HS-5 (cell line): ENCODE measurements around the gene FZD8.
A peak's percentile ranks its signal among the peaks of the same experiment; 100 is the strongest.
"Not testable (repeated sequence)": the region's sequence is repeated elsewhere in the genome, so short reads cannot be mapped to it uniquely, and the experiment has no call there.

Experiments
- DNase-seq: peaks from one replicate; pipeline ENCODE4 v3.0.0-alpha.2; 2012; ENCODE audit warnings: low read depth

FZD8 gene

GRCh38 chr10:35642035-35642792 lies at the start of gene FZD8:
TSS of gene FZD8 (minus strand) at chr10:35642296. CDS start at chr10:35641429, 867 bp downstream.
- peak; percentile 49 for DNase-seq

- no peak for DNase-seq
Observed at GRCh38 chr10:35691522-35692236, 49.6 kb upstream of the FZD8 start.

- no peak for DNase-seq
Observed at GRCh38 chr10:35690534-35690933, 48.4 kb upstream of the FZD8 start.

GRCh38 chr10:35685858-35686257 lies 43.8 kb upstream of the FZD8 start:
- DNase-seq = not testable (repeated sequence)

GRCh38 chr10:35685402-35685801 lies 43.3 kb upstream of the FZD8 start:
- no peak for DNase-seq

- DNase-seq = no peak
Observed at GRCh38 chr10:35684586-35684985, 42.5 kb upstream of the FZD8 start.

GRCh38 chr10:35675846-35676245 lies 33.8 kb upstream of the FZD8 start:
- no peak for DNase-seq

- DNase-seq = no peak
Observed at GRCh38 chr10:35674843-35675242, 32.7 kb upstream of the FZD8 start.

- no peak for DNase-seq
Observed at GRCh38 chr10:35668865-35669650, 27.0 kb upstream of the FZD8 start.

- no peak for DNase-seq
Observed at GRCh38 chr10:35667971-35668370, 25.9 kb upstream of the FZD8 start.

GRCh38 chr10:35667270-35667889 lies 25.3 kb upstream of the FZD8 start:
- DNase-seq = no peak

- no peak for DNase-seq
Observed at GRCh38 chr10:35661236-35661635, 19.1 kb upstream of the FZD8 start.

GRCh38 chr10:35659456-35659855 lies 17.4 kb upstream of the FZD8 start:
- no peak for DNase-seq

- no peak for DNase-seq
Observed at GRCh38 chr10:35657621-35658020, 15.5 kb upstream of the FZD8 start.

- DNase-seq = no peak
Observed at GRCh38 chr10:35652824-35653223, 10.7 kb upstream of the FZD8 start.

GRCh38 chr10:35650894-35651293 lies 8.8 kb upstream of the FZD8 start:
- no peak for DNase-seq

- no peak for DNase-seq
Observed at GRCh38 chr10:35644050-35644950, 2.2 kb upstream of the FZD8 start.

- no peak for DNase-seq
Observed at GRCh38 chr10:35643151-35644049, 1.3 kb upstream of the FZD8 start.

GRCh38 chr10:35642793-35643114 lies 658 bp upstream of the FZD8 start:
- DNase-seq = no peak

- DNase-seq = no peak
Observed at GRCh38 chr10:35641676-35642034, 441 bp downstream of the FZD8 start.
